ENCODE measurements around the gene TOMM34.

GRCh38 chr20:44993343-44993742 lies 33.1 kb upstream of the TOMM34 start:
- TF ChIP-seq POLR2A (IDR thresholded peaks at IDR 0.05) = no peak
- TF ChIP-seq CTCF (IDR thresholded peaks at IDR 0.05) = no peak
